HCT116 (cell line): ENCODE data around the gene SUV39H2. TPM values are rescaled to one million over a fixed set of nuclear protein-coding genes. Genes with fewer than 3 reads are reported as not detected.

Source experiments
- ATAC-seq: fragments of 200-7000 bp; cut with Tn5 transposase; 2 replicates; pipeline ENCODE4 v1.9.1; 2020; ENCODE audit warnings: mild to moderate bottlenecking, moderate library complexity
- BruUV-seq: library from RNA; stranded (reverse); fragments of 400-500 nt; replicated peaks from 2 replicates; lab custom pipeline; 2021; lab: Mats Ljungman, UMichigan
- CTCF ChIA-PET: fragments of 300-600 bp; sonication (Branson Sonifier 250); formaldehyde crosslinking; loops from one replicate; lab custom pipeline; 2021; ENCODE audit warnings: antibody characterized with exemption; lab: Charles Lee
- POLR2A ChIA-PET: fragments of 300-600, 350-600 bp; sonication (Branson Sonifier 250); formaldehyde crosslinking; loops from one replicate; lab custom pipeline; 2021; ENCODE audit warnings: antibody characterized with exemption; lab: Charles Lee
- RAD21 ChIA-PET, 2 experiments: fragments of 300-600 bp; sonication (Branson Sonifier 250); formaldehyde crosslinking; loops; one replicate each; lab custom pipeline; 2023; ENCODE audit warnings: low total read pairs in 2 of 2; ENCODE audit not compliant: uncharacterized antibody in 2 of 2, unreplicated experiment in 2 of 2, low non-redundant PET in 1 of 2; lab: Charles Lee
- DNase-seq: peaks from one replicate; pipeline ENCODE4 v3.0.0-alpha.2; 2010; ENCODE audit warnings: low read depth, low spot score
- H2AFZ ChIP-seq: fragments of 200-600 bp; shearing (Covaris generic), sonication (generic); 2 replicates; pipeline ENCODE4 v1.6.1; 2017; ENCODE audit warnings: low read depth, mixed run types, mixed read lengths, antibody characterized with exemption, low read length; ENCODE audit not compliant: poor library complexity, severe bottlenecking
- H3K27ac ChIP-seq: 2 replicates; pipeline ENCODE4 v1.5.1; 2012; ENCODE audit warnings: low read depth, low read length
- H3K27me3 ChIP-seq: fragments of 200-600 bp; sonication (generic); 2 replicates; pipeline ENCODE4 v1.6.1; 2016; ENCODE audit warnings: mixed run types, low read length, mixed read lengths; ENCODE audit not compliant: insufficient read depth
- H3K36me3 ChIP-seq, 2 experiments: fragments of 200-500 bp in 1 of 2; fragments of 200-600 bp in 1 of 2; sonication (Bioruptor generic) in 1 of 2; sonication (generic) in 1 of 2; 2 replicates each; pipeline versions ENCODE4 v1.5.1 to v1.6.1; 2014 to 2016; ENCODE audit warnings: low read length in 2 of 2, inconsistent platforms in 1 of 2, mixed read lengths in 1 of 2, mixed run types in 1 of 2; ENCODE audit not compliant: insufficient read depth in 2 of 2, control insufficient read depth in 1 of 2
- H3K4me1 ChIP-seq, 2 experiments: fragments of 200-600 bp in 1 of 2; sonication (generic) in 1 of 2; 2 replicates each; pipeline versions ENCODE4 v1.5.1 to v1.6.1; 2012 to 2017; ENCODE audit warnings: low read length in 2 of 2, inconsistent platforms in 1 of 2, mild to moderate bottlenecking in 1 of 2, mixed read lengths in 1 of 2, mixed run types in 1 of 2, moderate library complexity in 1 of 2; ENCODE audit not compliant: insufficient read depth in 2 of 2, control insufficient read depth in 1 of 2
- H3K4me2 ChIP-seq: fragments of 200-600 bp; sonication (generic); 2 replicates; pipeline ENCODE4 v1.6.1; 2017; ENCODE audit warnings: mixed run types, low read length, mixed read lengths
- H3K4me3 ChIP-seq, 2 experiments: fragments of 200-600 bp in 1 of 2; sonication (generic) in 1 of 2; replicated peaks in 1 of 2; 2 replicates each; pipeline ENCODE4 v1.5.1; 2011 to 2016; ENCODE audit warnings: low read length in 2 of 2, control low read depth in 1 of 2, low read depth in 1 of 2, mild to moderate bottlenecking in 1 of 2, mixed read lengths in 1 of 2, mixed run types in 1 of 2
- H3K79me2 ChIP-seq: fragments of 200-600 bp; sonication (generic); 2 replicates; pipeline ENCODE4 v1.6.1; 2017; ENCODE audit warnings: mild to moderate bottlenecking, mixed run types, low read length, moderate library complexity, mixed read lengths; ENCODE audit not compliant: insufficient read depth
- H3K9ac ChIP-seq: fragments of 200-600 bp; sonication (generic); 2 replicates; pipeline ENCODE4 v1.6.1; 2016; ENCODE audit warnings: low read length, mixed read lengths
- H3K9me2 ChIP-seq: fragments of 200-600 bp; sonication (generic), shearing (Covaris generic); 2 replicates; pipeline ENCODE4 v1.6.1; 2017; ENCODE audit warnings: mixed run types, mild to moderate bottlenecking, moderate library complexity; ENCODE audit not compliant: insufficient read depth
- H3K9me3 ChIP-seq, 2 experiments: fragments of 200-500 bp in 1 of 2; fragments of 200-600 bp in 1 of 2; sonication (Bioruptor generic) in 1 of 2; sonication (generic) in 1 of 2; 2 replicates each; pipeline ENCODE4 v1.6.1; 2014 to 2017; ENCODE audit warnings: low read length in 2 of 2, mixed read lengths in 2 of 2, inconsistent platforms in 1 of 2, low read depth in 1 of 2, mild to moderate bottlenecking in 1 of 2, mixed run types in 1 of 2, moderate library complexity in 1 of 2; ENCODE audit not compliant: control insufficient read depth in 1 of 2, insufficient read depth in 1 of 2
- H4K20me1 ChIP-seq: fragments of 200-600 bp; sonication (generic), shearing (Covaris generic); 2 replicates; pipeline ENCODE4 v1.6.1; 2017; ENCODE audit warnings: mixed run types, mild to moderate bottlenecking, moderate library complexity; ENCODE audit not compliant: insufficient read depth
- CEBPB ChIP-seq: IDR thresholded peaks from 2 replicates; pipeline ENCODE4 v1.6.1; 2012; ENCODE audit warnings: low read depth
- CTCF ChIP-seq, 3 experiments: fragments of 200-600 bp in 1 of 3; sonication (generic) in 1 of 3; IDR thresholded peaks in 2 of 3; conservative IDR thresholded peaks in 1 of 3; 2 replicates each; pipeline ENCODE4 v1.5.1; 2012 to 2017; ENCODE audit warnings: low read depth in 2 of 3, low read length in 2 of 3, antibody characterized with exemption in 1 of 3, borderline replicate concordance in 1 of 3, control low read depth in 1 of 3, mild to moderate bottlenecking in 1 of 3, mixed read lengths in 1 of 3, mixed run types in 1 of 3, moderate library complexity in 1 of 3; ENCODE audit not compliant: insufficient read depth in 1 of 3
- RAD21 ChIP-seq: IDR thresholded peaks from 2 replicates; pipeline ENCODE4 v1.6.1; 2012; ENCODE audit warnings: low read depth, mild to moderate bottlenecking
- REST ChIP-seq: IDR thresholded peaks from 2 replicates; pipeline ENCODE4 v1.6.1; 2012; ENCODE audit warnings: low read depth
- SP1 ChIP-seq: IDR thresholded peaks from 2 replicates; pipeline ENCODE4 v1.6.1; 2012; ENCODE audit warnings: low read depth
- TCF7L2 ChIP-seq: IDR thresholded peaks from 2 replicates; pipeline ENCODE4 v1.7.0; 2011; ENCODE audit warnings: borderline replicate concordance, inconsistent platforms; ENCODE audit not compliant: insufficient read depth, insufficient read length; ENCODE audit errors: extremely low read depth
- ZBTB33 ChIP-seq: IDR thresholded peaks from 2 replicates; pipeline ENCODE4 v1.6.1; 2011; ENCODE audit warnings: mild to moderate bottlenecking, low read length, moderate library complexity; ENCODE audit not compliant: insufficient replicate concordance; ENCODE audit errors: extremely low read depth
- ZFX ChIP-seq: fragments of 450-650 bp; IDR thresholded peaks from 2 replicates; pipeline ENCODE4 v1.6.1; 2017
- intact Hi-C: fragments of 100-400 bp; cut with micrococcal nuclease; formaldehyde crosslinking; loops from 2 replicates; pipeline ENCODE4 v1.10.0; 2022
- total RNA-seq: library from RNA; stranded (reverse); gene quantifications from one replicate; pipeline ENCODE4 v1.2.1, GENCODE V29; 2021; ENCODE audit not compliant: unreplicated experiment

The SUV39H2 gene
- total RNA-seq, 1 experiment from 2014 or later: 26.6 TPM

- ChIA-PET RAD21 (no interaction called here), POLR2A (no interaction called here), CTCF (interaction anchor here (0.9 kb wide), 1 partner anchor 201 kb away, joined by 3 read pairs; no protein-coding TSS in a partner anchor)
- intact Hi-C loops: no loop called here
- no TSS peak for BruUV-seq
- no peak overlapping the region for H3K9ac ChIP-seq
- no peak overlapping the region for H3K4me3 ChIP-seq
- DNase-seq (peak; percentile 7), ATAC-seq (peak; percentile 69)
- TF ChIP-seq CTCF (IDR thresholded peaks at IDR 0.05 in 2 of 3, conservative IDR thresholded peaks at IDR 0.05 in 1 of 3; ENCODE audit: borderline replicate concordance in 1 of 3, insufficient read depth in 1 of 3, low read depth in 2 of 3, low read length in 2 of 3): peak in 2 of 3 experiments; percentile 55 to 66; a peak in 4 of 6 replicates
- TF ChIP-seq ZBTB33: no peak
- no peaks in the 10 kb centered on the region for H3K9me2 ChIP-seq
- H3K27me3 ChIP-seq: no peaks in the 10 kb centered on the region
- no peak overlapping the region for H3K4me2 ChIP-seq
- H3K9me3 ChIP-seq: no peaks in the 10 kb centered on the region
- no peaks in the 10 kb centered on the region; the same call in 1 of the 2 replicates for H4K20me1 ChIP-seq
- H3K36me3 ChIP-seq: peaks cover 30 to 52% of the 10 kb centered on the region in 2 experiments
- H2AFZ ChIP-seq: no peak overlapping the region
- H3K4me1 ChIP-seq: no peaks in the 10 kb centered on the region
- no peak overlapping the region for H3K27ac ChIP-seq
- peaks cover 20% of the 10 kb centered on the region for H3K79me2 ChIP-seq
These were observed 25.7 kb downstream of the SUV39H2 start for GRCh38 chr10:14904316-14904732.

GRCh38 chr10:14904864-14905263 is 26.2 kb downstream of the SUV39H2 start:
- BruUV-seq: no TSS peak
- Histone ChIP-seq H3K27ac (no peak overlapping the region), H3K9me3 (no peaks in the 10 kb centered on the region), H2AFZ (no peak overlapping the region), H3K27me3 (no peaks in the 10 kb centered on the region), H4K20me1 (no peaks in the 10 kb centered on the region; the same call in 1 of the 2 replicates), H3K4me1 (no peaks in the 10 kb centered on the region), H3K4me2 (no peak overlapping the region), H3K4me3 (no peak overlapping the region), H3K9me2 (no peaks in the 10 kb centered on the region), H3K9ac (no peak overlapping the region), H3K79me2 (peaks cover 15% of the 10 kb centered on the region; the same call in 1 of the 2 replicates), H3K36me3 (peaks cover 30 to 53% of the 10 kb centered on the region in 2 experiments)
- ChIA-PET POLR2A (no interaction called here), RAD21 (no interaction called here), CTCF (interaction anchor here (0.9 kb wide), 1 partner anchor 201 kb away, joined by 3 read pairs; no protein-coding TSS in a partner anchor)
- DNase-seq: no peak
- no peak for ATAC-seq
- intact Hi-C loops: no loop called here
- no peak for TF ChIP-seq RAD21
- TF ChIP-seq ZBTB33: no peak
- no peak for TF ChIP-seq TCF7L2
- TF ChIP-seq CEBPB: no peak
- TF ChIP-seq REST: no peak
- TF ChIP-seq SP1: no peak
- TF ChIP-seq ZFX: no peak
